OCI-LY1 (cell line): ENCODE measurements around the gene POLR3GL.

Experiments used
- H2AFZ ChIP-seq: fragments of 200-600 bp; sonication (generic), shearing (Covaris generic); 2 replicates; pipeline ENCODE4 v1.6.0; 2014; ENCODE audit warnings: antibody characterized with exemption, mild to moderate bottlenecking, low read length
- H3F3A ChIP-seq: fragments of 200-600 bp; sonication (generic), shearing (Covaris generic); 2 replicates; pipeline ENCODE4 v1.6.0; 2014; ENCODE audit warnings: mild to moderate bottlenecking, antibody characterized with exemption, low read length, moderate library complexity; ENCODE audit not compliant: insufficient read depth
- H3K27ac ChIP-seq: fragments of 200-600 bp; sonication (generic); 2 replicates; pipeline ENCODE4 v1.5.1; 2014; ENCODE audit warnings: low read length, mixed run types, mild to moderate bottlenecking, low read depth; ENCODE audit not compliant: poor library complexity, severe bottlenecking
- H3K27me3 ChIP-seq: fragments of 200-600 bp; sonication (generic); 2 replicates; pipeline ENCODE4 v1.6.0; 2014; ENCODE audit warnings: antibody characterized with exemption, mild to moderate bottlenecking, low read length, moderate library complexity; ENCODE audit not compliant: insufficient read depth
- H3K36me3 ChIP-seq: fragments of 200-600 bp; sonication (generic); 2 replicates; pipeline ENCODE4 v1.6.1; 2014; ENCODE audit warnings: mild to moderate bottlenecking, antibody characterized with exemption, low read length, moderate library complexity, mixed read lengths; ENCODE audit not compliant: insufficient read depth
- H3K4me1 ChIP-seq: fragments of 200-600 bp; sonication (generic); 2 replicates; pipeline ENCODE4 v1.5.1; 2014; ENCODE audit warnings: mild to moderate bottlenecking, low read length, moderate library complexity; ENCODE audit not compliant: insufficient read depth, severe bottlenecking
- H3K4me2 ChIP-seq: fragments of 200-600 bp; sonication (generic), shearing (Covaris generic); 2 replicates; pipeline ENCODE4 v1.6.1; 2014; ENCODE audit warnings: low read length
- H3K4me3 ChIP-seq: fragments of 200-600 bp; sonication (generic); 2 replicates; pipeline ENCODE4 v1.5.1; 2014; ENCODE audit warnings: low read length, low read depth, mild to moderate bottlenecking, mixed read lengths; ENCODE audit not compliant: poor library complexity, severe bottlenecking
- H3K79me2 ChIP-seq: fragments of 200-600 bp; shearing (Covaris generic); 2 replicates; pipeline ENCODE4 v1.6.1; 2016; ENCODE audit warnings: mixed run types, low read length, mixed read lengths; ENCODE audit not compliant: insufficient read depth
- H3K9ac ChIP-seq: fragments of 200-600 bp; sonication (generic), shearing (Covaris generic); 2 replicates; pipeline ENCODE4 v1.6.1; 2014; ENCODE audit warnings: mild to moderate bottlenecking, low read length, mixed read lengths
- H3K9me2 ChIP-seq: fragments of 200-600 bp; sonication (generic), shearing (Covaris generic); 2 replicates; pipeline ENCODE4 v1.6.1; 2014; ENCODE audit warnings: low read depth, mild to moderate bottlenecking, low read length, mixed read lengths
- H3K9me3 ChIP-seq: fragments of 200-600 bp; shearing (Covaris generic); 2 replicates; pipeline ENCODE4 v1.6.1; 2014; ENCODE audit warnings: low read length, mixed read lengths
- H4K20me1 ChIP-seq: fragments of 200-600 bp; sonication (generic), shearing (Covaris generic); 2 replicates; pipeline ENCODE4 v1.6.0; 2016; ENCODE audit warnings: mild to moderate bottlenecking, low read length; ENCODE audit not compliant: insufficient read depth
- CTCF ChIP-seq: fragments of 200-600 bp; sonication (generic), shearing (Covaris generic); IDR thresholded peaks from 2 replicates; pipeline ENCODE4 v1.5.1; 2017; ENCODE audit warnings: mild to moderate bottlenecking, antibody characterized with exemption, low read length, moderate library complexity, mixed read lengths
- EZH2 ChIP-seq: fragments of 200-600 bp; sonication (generic), shearing (Covaris generic); IDR thresholded peaks from 2 replicates; pipeline ENCODE4 v1.8.0; 2017; ENCODE audit warnings: borderline replicate concordance, mixed run types, mild to moderate bottlenecking, antibody characterized with exemption, low read length, moderate library complexity, mixed read lengths

The POLR3GL gene

GRCh38 chr1:145977016-145977415, 12.5 kb downstream of the POLR3GL start:
- Histone ChIP-seq H3K9me2 (no peaks in the 10 kb centered on the region), H3K79me2 (no peaks in the 10 kb centered on the region), H3F3A (no peaks in the 10 kb centered on the region), H3K9ac (no peak overlapping the region), H3K27ac (no peak overlapping the region), H3K27me3 (no peaks in the 10 kb centered on the region), H3K4me1 (peaks cover 39% of the 10 kb centered on the region), H2AFZ (no peak overlapping the region), H3K9me3 (no peaks in the 10 kb centered on the region), H3K4me3 (no peak overlapping the region), H3K36me3 (peaks cover 5% of the 10 kb centered on the region; the same call in 1 of the 2 replicates), H4K20me1 (no peaks in the 10 kb centered on the region), H3K4me2 (no peak overlapping the region; the same call in 1 of the 2 replicates)
- TF ChIP-seq EZH2 = no peak
- no peak for TF ChIP-seq CTCF

- Histone ChIP-seq H3K4me2 (peak overlapping the region; percentile 64; the same call in 1 of the 2 replicates), H3F3A (no peaks in the 10 kb centered on the region), H3K27ac (peak overlapping the region; percentile 96), H3K79me2 (no peaks in the 10 kb centered on the region), H3K4me3 (no peak overlapping the region), H3K9ac (peak overlapping the region; percentile 58; the same call in 1 of the 2 replicates), H3K4me1 (peaks cover 43% of the 10 kb centered on the region), H3K36me3 (peaks cover 5% of the 10 kb centered on the region; the same call in 1 of the 2 replicates), H3K9me3 (no peaks in the 10 kb centered on the region), H2AFZ (no peak overlapping the region), H3K27me3 (no peaks in the 10 kb centered on the region), H4K20me1 (no peaks in the 10 kb centered on the region), H3K9me2 (no peaks in the 10 kb centered on the region)
- TF ChIP-seq CTCF = peak; percentile 84
- TF ChIP-seq EZH2 = no peak
Observed at GRCh38 chr1:145977486-145978470, 13.3 kb downstream of the POLR3GL start.

GRCh38 chr1:145978471-145978853, 14.0 kb downstream of the POLR3GL start:
- H3K27me3 ChIP-seq = no peaks in the 10 kb centered on the region
- H3K9me3 ChIP-seq = no peaks in the 10 kb centered on the region
- no peak overlapping the region for H3K4me3 ChIP-seq
- H3K4me1 ChIP-seq = peaks cover 50% of the 10 kb centered on the region
- no peak for TF ChIP-seq CTCF
- peak overlapping the region; percentile 64; the same call in 1 of the 2 replicates for H3K4me2 ChIP-seq
- H2AFZ ChIP-seq = no peak overlapping the region
- H3K36me3 ChIP-seq = peaks cover 5% of the 10 kb centered on the region; the same call in 1 of the 2 replicates
- 0 out of 2 replicates have a peak, but pooled peaks cover 2% of the 10 kb centered on the region for H3F3A ChIP-seq
- H3K9ac ChIP-seq = peak overlapping the region; percentile 58
- H3K79me2 ChIP-seq = no peaks in the 10 kb centered on the region
- no peaks in the 10 kb centered on the region for H3K9me2 ChIP-seq
- no peaks in the 10 kb centered on the region for H4K20me1 ChIP-seq
- H3K27ac ChIP-seq = peak overlapping the region; percentile 96
